GM18907 (cell line): ENCODE data around the gene SLC25A52.
A peak's percentile ranks its signal among the peaks of the same experiment; 100 is the strongest.
"Not testable (repeated sequence)": the region's sequence is repeated elsewhere in the genome, so short reads cannot be mapped to it uniquely, and the experiment has no call there.

ENCODE experiments used
- ATAC-seq: cut with Tn5 transposase; IDR thresholded peaks from one replicate; pipeline ENCODE4 v1.9.1; 2021; ENCODE audit warnings: mild to moderate bottlenecking, moderate library complexity; ENCODE audit not compliant: unreplicated experiment

The SLC25A52 gene, protein sequence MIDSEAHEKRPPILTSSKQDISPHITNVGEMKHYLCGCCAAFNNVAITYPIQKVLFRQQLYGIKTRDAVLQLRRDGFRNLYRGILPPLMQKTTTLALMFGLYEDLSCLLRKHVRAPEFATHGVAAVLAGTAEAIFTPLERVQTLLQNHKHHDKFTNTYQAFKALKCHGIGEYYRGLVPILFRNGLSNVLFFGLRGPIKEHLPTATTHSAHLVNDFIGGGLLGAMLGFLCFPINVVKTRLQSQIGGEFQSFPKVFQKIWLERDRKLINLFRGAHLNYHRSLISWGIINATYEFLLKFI

DNA sequence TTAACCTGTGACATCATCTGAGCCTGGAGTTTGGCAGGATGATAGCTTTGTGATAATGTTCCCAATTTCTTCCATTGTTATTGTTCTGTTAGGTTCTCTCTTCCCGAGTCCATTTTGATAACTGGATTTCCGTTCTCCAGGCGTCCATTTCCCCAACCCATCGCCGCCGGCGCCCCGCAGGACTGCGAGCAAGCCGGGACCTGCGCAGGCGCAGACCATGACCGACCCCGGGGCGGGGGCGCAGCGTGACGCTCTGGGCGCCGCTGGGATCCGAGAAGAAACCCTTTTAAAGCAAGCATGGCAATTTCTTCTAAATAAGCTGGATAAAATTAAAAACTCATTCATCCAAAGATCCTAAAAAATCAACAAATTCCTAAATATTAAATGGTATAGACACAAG lies at the start of gene SLC25A52:
Gene SLC25A52, minus strand, starts transcription at position 186 of the 400 bp plus-strand sequence. CDS start 219 bp downstream, outside the sequence.
- ATAC-seq, result no peak

DNA sequence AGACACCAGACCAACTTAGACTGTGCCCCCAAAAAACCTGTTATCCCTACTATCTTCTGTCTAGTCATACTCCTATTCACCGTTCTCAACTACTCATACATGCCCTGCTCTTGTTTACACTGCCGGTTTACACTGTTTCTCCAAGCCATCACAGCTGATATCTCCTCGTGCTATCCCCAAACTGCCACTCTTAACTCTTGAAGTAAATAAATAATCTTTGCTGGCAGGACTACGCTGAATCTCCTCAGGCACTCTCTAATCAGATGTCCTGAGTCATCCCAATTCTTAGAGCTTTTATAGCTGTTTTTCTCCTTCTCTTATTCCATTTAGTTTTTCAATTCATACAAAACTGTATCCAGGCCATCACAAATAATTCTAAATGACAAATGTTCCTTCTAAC lies 48.4 kb upstream of the SLC25A52 start:
- ATAC-seq, result not testable (repeated sequence)

DNA sequence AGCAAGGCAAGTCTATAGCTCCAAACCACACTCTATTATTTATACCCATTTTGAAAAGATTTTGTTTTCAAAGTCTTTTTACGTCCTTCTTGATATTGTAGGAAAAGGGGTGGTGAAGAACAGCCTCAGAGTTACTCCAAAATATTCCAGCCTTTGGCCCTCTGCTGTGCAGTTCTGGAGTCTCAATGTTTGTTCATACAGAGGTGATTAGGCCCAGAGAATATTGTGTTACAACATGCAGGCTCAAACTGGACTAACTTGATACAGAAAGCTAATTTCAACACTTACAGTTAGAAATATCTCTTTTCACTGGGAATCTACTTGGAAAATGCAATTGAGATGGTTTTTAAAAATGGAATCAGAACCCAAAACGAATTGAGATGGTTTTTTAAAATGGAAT lies 40.4 kb upstream of the SLC25A52 start:
- no peak for ATAC-seq

DNA sequence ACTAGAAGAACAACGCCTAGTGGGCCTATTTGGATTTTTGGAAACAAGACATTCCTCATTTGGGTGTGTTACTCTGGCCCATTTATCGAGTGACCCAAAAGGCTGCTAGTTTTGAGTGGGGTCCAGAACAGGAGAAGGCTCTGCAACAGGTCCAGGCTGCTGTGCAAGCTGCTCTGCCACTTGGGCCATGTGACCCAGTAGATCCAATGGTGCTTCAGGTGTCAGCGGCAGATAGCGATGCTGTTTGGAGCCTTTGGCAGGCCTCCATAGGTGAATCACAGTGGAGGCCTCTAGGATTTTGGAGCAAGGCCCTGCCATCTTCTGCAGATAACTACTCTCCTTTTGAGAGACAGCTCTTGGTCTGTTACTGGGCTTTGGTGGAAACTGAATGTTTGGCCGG lies 38.6 kb upstream of the SLC25A52 start:
- ATAC-seq, result not testable (repeated sequence)

DNA sequence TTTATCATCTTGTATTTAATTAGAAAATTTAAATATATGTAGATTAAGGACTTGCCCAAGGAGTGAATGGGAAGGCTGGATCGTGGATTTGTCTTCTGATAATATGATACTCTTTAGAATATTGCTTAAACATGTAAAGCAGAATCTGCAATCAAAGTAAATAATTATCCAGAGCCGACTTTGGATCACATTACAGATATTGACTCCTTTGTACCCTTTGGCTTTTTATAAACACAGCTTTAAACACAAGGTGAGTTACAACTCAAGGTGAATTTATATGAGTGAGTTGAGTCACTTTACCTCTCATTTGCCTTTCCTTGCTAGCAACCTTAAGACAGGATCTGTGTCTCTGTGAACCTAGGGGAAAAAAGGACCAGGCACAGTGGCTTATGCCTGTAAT lies 37.7 kb upstream of the SLC25A52 start:
- ATAC-seq, result no peak

DNA sequence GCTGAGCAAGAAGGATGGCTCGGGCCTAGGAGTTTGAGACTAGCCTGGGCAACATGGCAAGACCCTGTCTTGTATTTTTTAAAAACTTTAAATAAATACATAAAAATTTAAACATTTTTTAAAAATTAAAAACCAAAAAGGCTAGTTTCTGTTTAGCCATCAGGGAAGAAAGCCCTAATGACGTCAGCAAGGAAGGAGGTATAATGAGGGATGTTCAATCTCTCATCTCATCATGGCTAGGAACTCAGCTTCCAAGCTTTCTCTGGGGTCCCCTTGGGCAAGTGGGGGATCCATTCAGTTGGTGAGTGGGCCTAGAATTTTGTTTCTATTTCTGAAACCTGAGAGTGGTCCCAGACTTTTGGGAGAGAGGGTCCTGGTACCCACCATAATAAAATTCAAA lies 35.1 kb upstream of the SLC25A52 start:
- ATAC-seq, result no peak

DNA sequence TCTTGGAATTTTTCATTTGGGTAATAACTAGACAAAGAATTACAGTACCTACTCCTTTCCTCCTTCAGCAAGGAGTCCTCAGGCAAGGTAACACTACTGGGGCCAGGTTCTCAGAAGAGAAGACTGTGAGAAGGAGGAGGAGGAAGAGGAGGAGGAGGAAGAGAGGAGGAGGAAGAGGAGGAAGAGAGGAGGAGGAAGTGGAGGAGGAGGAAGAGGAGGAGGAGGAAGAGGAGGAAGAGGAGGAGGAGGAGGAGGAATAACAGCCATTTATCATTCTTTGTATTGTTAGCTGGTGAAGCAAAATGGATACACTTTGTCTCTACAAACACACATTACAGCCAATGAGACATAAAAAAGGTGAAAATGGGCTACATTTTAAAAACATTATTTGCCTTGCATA lies 32.9 kb upstream of the SLC25A52 start:
- no peak for ATAC-seq

DNA sequence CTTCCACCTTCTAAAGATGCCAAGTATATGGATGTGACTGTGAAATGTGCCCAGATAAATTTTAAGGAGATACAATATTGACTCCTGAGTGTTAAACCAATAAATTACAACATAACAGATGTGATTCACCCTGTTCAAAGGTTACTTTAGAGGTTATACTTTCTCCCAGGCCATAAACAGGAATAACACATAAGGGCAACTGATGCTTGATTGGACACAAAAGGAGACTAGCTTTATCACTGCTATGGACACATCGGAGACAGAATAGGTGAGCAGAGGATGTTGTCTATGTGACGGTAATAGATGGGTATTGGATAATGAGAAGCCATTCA lies 31.9 kb upstream of the SLC25A52 start:
- ATAC-seq, result no peak

DNA sequence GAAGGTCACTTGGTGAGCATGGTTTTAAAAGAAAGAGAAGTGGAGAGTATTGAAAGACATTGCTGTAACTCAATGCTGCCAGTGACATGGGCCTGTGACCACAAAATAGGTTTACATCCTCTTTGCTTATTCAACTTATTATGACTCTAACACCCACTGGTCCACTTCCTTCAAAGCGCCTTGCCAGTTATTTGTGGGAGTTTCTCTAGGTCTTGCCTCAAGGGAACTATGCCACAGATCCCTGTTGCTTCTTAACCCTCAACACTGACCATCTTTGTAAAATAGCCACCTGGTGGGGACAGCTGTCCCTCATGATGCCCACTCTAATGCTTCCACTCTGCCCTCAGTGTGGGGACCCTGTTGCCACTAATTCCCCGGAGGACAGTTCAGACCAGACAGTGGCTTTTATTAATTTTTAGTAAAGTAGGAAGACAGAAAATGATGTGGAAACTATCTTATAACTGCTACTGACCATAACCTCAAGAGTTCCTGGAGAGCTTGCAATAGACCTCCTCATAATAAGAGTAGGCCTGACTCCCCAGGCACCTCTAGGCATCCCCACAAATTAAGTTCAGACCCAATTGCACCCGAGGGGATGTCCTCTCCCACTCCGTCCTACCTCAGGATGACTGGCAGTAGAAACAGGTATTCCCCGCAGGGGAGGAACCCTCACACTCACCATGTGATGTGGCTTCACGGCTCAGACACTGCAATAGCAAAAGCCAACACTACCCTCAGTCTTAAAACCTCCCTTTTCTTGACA lies 31.3 kb upstream of the SLC25A52 start:
- peak; percentile 98 for ATAC-seq

DNA sequence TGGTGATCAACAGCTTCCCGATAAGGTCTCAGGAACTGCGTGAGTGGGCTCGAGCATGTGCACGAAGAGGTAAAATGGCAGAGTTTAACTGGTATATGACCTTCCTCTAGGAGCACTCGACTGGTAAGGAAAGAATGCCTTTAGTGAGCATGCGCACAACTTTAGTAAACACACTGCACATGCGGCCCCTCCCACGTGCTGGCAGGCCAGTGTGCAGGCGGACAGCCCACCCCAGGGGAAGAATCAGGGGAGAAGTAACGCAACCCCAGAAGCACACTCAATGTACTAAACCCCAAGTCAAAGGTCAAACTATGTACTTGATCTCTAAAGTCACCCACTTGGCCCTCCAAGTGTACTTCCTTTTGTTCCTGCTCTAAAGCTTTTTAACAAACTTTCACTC lies 28.7 kb upstream of the SLC25A52 start:
- ATAC-seq, result no peak

DNA sequence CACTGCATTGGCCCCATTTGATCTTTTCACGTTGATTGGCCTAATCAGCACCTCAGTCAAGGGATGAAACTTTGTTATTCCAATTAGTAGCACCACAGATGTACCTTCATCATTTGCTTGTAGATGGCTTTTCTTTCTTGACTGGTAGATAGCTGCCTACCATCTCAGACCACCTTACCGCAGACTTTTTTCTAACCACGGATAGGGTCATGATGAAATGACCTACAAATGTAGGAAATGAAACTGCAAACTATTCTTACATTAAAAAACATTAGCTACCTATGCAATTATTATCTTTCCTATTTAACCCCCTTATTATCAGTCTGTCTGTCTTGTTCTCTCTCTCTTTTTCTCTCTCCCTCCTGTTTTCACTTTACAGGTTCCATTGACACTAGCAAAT lies 22.4 kb upstream of the SLC25A52 start:
- no peak for ATAC-seq

DNA sequence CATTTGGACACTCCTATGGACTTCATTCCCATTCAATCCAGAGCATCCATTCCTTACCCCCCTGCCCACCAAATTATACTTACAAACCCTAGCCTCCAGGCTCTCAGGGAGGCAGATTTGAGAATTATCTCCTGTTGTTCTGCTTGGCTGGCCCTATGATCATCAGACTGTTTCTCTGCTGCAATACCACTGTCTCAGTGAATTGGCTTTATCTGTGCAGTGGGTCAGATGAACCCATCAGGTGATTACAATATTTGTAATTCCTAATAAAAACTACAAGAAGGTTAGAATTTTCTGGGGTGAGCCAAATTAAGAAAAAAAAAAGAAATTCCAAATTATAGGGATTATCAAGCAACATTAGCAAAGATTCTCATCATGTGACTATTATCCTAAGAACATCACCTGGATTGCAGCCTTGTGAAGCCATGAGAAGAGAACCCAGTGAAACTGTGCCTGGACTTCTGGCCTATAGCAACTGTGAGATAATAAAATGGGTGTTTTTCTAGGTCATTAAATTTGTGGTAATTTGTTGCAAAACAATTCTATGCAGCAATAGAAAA lies 17.8 kb upstream of the SLC25A52 start:
- ATAC-seq, result no peak

DNA sequence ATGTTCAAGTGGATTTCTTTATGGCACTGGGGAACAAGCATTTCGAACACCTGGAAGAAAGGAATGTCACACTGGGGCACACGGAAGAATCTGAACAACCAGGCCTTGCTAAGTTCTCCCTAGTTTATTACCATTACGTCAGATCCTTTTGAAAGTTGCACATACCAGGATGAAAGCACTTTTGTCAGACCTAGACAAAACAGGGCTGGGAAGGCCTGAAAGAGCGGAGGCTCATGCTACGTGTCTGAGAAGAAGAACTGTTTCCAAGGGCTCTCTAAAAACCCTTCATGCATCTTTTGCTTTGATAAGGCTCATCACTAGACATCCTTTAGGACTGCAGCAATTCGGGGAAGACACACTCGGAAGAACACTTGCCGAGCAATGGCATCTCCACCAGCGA lies 15.4 kb upstream of the SLC25A52 start:
- ATAC-seq, result no peak

DNA sequence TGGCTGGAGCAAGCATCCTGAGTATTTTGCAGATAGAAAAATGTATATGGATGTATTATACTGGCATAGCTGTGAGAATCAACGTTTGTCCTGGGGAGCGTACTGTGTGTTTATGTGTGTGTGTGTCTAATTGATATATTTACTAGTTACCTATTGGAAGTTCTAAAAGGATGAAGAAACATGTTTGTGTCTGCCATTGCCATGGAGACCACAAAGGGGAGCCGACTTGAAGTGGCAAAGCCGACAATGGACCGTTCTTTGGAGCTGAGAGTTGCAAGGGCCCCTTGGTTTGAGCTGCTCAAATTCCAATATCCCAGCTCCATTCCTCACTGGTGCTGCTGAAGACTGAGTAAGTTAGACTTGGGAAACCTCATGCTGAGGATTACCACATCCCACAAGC lies 14.3 kb upstream of the SLC25A52 start:
- ATAC-seq, result no peak

DNA sequence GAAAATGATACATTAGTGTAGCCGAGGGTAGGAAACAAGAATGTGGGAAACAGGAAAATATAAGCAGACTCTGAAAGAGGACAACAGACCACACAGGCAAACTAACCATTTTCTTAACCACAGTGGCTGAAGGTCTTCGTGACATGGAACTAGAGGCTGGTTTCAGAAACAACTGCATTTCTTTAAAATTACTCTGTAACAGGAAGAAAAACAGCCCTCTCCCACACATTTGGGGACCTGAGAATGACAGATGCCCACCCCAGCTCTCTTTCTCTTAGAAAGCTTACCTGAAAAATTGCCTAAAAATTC lies 13.8 kb upstream of the SLC25A52 start:
- ATAC-seq, result peak; percentile 73

DNA sequence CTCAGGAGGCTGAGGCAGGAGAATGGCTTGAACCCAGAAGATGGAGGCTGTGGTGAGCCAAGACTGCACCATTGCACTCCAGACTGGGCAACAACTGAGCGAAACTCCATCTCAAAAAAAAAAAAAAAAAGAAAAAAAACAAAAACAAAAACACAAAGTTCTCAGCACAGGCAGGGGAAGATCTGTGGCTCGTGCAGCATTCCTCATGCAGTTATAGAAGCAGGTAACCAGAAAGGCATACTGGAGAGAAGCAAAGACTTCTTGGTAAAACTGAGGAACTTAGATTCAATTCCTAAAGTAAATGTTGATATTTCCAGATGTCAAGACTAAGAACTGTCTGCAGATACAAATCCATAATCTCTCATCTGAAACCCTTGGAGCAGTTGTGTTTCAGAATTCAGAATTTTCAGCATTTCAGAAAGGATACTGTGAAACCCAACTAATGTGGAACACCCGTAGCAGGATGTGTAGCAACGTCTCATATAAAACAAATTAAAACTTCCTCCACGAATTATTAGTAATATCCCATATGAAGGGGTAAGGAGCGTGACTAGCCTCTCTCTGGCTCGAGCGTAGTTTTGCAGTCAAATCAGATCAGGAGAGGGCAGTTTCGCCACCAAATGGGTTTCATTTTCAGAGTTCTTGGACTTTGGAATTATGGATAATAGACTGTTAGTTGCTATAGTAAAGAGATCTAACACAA lies 13.2 kb upstream of the SLC25A52 start:
- peak; percentile 37 for ATAC-seq

DNA sequence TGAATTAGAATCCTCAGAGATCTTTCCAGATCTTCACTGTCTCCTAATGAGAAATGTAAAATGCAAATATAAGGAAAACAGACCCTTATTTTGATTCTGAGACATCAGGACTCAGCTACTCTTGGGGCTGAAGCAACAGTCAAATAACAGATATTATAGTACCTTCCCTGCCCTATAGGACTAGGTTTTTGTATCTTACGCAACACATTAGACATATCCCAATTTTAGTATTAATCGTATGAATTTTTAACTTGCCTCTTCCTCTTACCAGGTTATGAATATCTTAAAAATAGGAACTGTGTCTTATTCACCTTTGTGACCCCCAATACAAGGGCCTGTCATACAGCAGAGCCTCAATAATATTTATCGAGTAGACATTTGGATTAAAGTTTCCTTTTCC lies 12.0 kb upstream of the SLC25A52 start:
- ATAC-seq, result no peak

DNA sequence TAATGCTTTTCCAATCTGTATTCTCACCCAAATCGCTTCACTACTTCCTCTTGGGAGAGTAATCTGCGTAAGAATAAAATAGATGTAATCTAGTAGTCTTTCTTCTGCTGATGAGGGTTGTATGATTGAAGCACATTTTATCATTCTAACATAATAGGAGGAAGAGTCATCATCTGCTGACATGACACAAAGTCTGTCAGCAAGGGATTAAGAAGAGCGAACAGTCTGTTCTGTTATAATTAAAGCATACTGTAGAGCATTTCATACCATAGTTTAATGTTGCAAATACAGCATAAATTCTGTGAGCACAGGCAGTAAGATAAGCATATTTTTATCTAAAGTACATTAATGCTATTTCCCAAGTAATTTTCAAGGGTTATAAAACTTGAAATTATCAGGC lies 10.4 kb downstream of the SLC25A52 start:
- ATAC-seq, result no peak

DNA sequence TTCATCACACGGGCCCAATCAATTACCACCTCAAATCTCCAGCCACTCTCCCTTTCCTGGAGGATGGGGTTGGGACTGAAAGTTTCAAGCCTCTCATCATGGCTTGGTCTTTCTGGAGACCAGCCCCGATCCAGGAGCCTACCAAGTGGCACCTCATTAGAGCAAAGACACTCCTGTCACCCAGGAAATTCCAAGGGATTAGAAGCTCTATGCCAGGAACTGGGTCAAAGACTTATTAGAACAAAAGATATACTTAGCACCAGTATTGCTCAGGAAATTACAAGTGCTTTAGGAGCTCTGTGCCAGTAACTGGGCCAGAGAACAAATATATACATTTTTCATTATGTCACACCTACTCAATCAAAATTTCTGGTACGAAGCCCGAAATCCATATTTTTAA lies 14.3 kb downstream of the SLC25A52 start:
- no peak for ATAC-seq

DNA sequence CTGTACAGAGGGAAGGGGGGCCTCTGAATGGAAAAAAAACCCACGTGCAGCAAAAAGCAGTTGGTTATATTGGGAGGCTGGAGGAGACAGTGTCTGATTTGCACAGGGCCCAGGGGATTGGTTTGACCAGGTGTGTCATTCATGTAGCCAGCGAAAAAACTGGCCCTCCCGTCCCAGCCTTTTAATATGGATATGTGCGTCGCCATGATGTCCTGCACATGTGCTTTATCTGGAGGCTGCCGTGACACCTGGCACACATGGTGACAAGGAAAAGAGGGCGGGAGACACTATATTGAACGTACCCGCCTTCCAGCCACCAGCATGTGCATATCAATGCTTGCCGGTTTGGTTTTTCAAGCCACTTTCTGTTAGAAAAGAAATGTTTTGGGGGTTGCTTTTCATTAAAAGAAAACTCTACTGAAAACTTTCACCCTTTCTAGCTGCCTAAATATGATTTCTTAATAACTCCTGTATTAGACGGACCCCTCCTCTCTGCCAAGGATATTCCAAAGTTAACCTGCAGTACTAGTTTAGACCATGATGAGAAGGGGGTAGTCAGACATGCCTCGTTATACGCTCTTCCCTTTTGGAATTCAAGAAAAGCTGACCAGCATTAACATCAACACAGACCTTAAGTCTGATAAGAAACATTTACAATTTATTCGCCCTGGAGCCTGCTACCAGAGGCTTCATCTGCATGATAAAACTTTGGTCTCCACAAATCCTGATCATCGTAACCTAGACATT lies 16.2 kb downstream of the SLC25A52 start:
- ATAC-seq, result no peak

DNA sequence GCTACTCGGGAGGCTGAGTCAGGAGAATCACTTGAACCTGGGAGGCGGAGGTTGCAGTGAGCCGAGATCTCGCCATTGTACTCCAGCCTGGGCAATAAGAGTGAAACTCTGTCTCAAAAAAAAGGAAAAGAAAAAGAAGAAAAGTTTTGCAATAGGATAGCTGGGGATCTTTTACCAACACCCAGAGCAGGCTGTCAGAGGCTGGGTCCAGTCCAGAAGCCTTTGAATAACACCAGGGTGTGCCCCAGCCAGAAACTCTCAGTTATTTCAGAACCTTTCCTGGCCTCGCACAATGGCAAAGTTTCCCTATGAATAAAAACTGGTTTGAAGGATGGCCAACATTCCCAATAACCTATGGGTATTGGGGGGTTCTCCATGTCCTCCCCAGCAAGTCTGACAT lies 17.1 kb downstream of the SLC25A52 start:
- ATAC-seq, result not testable (repeated sequence)
